Choroid plexus epithelial cell (primary cell): Measurements from ENCODE around the gene ANKRD35.
A peak's percentile ranks its signal among the peaks of the same experiment; 100 is the strongest.

Experiments
- DNase-seq: peaks from one replicate; pipeline ENCODE4 v3.0.0-alpha.2; 2010; ENCODE audit warnings: low read depth
- H3K4me3 ChIP-seq: 2 replicates; pipeline ENCODE4 v1.5.1; 2011; ENCODE audit warnings: low read depth, mild to moderate bottlenecking, control low read depth, low read length, moderate library complexity
- TF ChIP-seq, protein P1 (sequence below): conservative IDR thresholded peaks from 2 replicates; pipeline ENCODE4 v1.5.1; 2011; ENCODE audit warnings: low read depth, mild to moderate bottlenecking, control low read depth, inconsistent platforms, low read length, moderate library complexity

ANKRD35 gene

DNA sequence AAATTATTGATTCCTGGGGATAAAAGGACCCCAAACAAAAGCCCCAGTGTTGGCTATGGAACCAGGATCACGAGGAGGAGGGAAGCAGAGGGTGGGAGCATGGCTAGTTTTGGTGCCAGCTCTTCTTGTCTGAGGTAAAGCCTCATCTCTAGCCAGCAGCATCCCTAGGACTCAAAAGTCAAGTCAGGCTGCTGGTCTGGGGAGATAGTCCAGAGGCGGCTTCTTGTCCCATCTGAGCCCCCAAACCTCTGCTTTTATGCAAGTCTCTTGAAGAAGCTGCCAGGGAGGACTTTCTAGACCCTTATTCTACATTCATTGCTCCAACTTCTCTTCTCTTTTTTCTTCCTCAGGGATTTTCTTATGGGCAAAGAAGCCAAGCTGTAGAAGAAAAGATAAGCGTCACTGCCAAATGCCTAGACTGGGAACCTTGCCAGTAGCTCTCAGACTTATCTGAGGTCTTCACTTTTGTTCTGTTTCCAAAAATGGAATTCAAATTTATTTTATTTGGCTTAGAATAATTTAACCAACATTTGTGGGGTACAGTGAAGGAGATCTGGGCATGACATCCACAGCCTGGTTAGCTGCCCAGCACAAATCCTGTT, 6.9 kb upstream of the ANKRD35 start:
- TF ChIP-seq, protein P1, sequence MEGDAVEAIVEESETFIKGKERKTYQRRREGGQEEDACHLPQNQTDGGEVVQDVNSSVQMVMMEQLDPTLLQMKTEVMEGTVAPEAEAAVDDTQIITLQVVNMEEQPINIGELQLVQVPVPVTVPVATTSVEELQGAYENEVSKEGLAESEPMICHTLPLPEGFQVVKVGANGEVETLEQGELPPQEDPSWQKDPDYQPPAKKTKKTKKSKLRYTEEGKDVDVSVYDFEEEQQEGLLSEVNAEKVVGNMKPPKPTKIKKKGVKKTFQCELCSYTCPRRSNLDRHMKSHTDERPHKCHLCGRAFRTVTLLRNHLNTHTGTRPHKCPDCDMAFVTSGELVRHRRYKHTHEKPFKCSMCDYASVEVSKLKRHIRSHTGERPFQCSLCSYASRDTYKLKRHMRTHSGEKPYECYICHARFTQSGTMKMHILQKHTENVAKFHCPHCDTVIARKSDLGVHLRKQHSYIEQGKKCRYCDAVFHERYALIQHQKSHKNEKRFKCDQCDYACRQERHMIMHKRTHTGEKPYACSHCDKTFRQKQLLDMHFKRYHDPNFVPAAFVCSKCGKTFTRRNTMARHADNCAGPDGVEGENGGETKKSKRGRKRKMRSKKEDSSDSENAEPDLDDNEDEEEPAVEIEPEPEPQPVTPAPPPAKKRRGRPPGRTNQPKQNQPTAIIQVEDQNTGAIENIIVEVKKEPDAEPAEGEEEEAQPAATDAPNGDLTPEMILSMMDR: no peak
- DNase-seq: peak; percentile 69
- no peak overlapping the region for H3K4me3 ChIP-seq

DNA sequence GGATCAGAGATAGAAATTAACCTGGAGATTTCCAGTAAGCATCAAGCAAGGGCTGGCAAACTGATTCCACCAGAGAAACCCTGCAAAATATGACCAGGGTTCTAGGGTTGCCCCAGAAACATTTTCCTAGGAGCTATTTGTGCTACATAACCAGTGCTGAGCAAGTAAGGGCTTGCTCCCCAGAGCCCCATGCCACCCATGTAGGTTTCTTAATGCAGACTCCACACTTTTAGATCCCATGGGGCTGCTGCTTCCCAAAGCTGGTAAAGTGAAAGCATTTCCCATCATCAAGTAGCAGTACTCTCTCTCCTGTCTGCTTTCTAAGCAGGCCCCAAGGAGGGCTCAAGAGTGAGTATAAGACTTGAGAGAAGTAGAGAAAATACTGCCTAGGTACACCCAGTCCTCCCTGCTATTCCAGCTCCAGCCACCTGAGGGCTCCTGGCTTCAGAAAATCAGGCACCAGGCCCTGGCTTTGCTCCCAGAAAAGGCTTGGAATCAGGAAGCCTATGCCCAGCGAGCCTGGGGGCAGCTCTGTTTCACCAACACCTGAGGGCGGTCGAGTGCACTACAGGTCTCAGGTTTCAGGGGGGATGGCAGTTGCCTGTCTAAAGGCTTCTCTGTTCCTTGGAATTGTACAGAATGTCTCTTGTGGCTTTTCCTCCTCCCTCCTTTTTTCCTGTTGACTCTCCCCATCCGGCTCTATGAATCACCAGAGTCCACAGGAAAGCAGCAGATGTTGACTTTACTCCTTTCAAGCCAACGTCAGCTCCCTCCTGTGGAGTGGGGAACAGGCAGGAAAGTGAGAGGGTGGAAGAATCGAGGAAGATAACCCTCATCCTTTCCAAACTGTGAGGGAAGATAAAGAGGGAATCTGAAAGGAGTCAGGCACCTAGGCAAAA, 6.2 kb upstream of the ANKRD35 start:
- peak; percentile 99 for DNase-seq
- TF ChIP-seq, protein P1: peak; percentile 95
- peak overlapping the region; percentile 25 for H3K4me3 ChIP-seq

DNA sequence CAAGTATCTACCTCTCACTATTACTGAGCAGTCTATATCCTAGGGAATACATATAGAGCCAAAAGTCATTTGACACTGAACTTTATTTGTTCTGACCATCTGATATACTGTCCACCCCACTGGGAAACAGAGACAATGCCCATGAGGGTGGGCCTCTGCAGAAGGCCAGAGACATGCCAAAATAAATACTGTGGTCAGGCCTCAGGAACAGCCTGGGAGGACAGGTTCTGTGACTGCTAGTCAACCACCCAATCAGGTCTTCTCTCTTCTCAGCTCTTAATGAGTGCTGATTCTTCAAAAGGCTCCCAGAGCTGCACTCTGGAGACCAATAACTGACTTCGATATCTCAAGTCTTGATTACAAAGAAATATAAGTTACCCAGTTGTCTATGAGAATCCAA, 5.5 kb upstream of the ANKRD35 start:
- TF ChIP-seq, protein P1: no peak
- H3K4me3 ChIP-seq: no peak overlapping the region
- peak; percentile 83 for DNase-seq

DNA sequence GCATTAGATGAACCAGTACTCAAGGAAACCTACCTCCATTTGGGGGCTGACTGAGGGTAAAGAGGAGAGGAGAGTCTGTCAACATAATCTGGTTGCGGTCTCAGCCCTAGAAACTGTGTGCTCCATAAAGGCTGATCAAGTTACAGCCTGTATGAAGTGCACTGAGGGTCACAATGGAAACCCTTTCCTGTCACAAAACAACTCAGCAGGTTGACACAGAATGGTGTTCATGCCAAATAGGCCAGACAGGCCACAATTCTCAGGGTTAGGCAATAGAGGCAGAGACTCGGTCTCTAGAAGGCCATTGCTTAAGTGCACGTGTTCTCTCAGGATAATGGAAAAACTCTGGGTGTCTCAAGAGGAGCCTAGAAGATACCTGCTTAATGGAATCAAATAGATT, 4.1 kb upstream of the ANKRD35 start:
- H3K4me3 ChIP-seq: no peak overlapping the region
- DNase-seq: peak; percentile 45
- TF ChIP-seq, protein P1: no peak

DNA sequence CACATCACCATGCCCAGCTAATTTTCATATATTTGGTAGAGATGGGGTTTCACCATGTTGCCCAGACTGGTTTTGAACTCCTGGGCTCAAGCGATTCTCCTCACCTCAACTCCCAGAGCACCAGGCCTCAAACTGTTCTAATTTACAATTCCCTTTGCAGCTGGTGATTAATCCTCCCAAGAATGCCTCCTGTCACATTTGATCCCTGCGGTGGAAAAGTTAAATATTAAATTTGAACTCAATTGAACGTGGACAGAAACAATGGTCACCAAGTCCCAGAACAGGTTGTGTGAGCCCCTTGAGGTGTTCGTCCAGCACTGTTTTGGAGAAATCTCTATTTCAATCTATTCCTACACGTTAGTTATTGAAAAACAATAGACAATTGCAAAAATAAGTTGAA, 2.0 kb upstream of the ANKRD35 start:
- TF ChIP-seq, protein P1: no peak
- peak; percentile 40 for DNase-seq
- no peak overlapping the region for H3K4me3 ChIP-seq

DNA sequence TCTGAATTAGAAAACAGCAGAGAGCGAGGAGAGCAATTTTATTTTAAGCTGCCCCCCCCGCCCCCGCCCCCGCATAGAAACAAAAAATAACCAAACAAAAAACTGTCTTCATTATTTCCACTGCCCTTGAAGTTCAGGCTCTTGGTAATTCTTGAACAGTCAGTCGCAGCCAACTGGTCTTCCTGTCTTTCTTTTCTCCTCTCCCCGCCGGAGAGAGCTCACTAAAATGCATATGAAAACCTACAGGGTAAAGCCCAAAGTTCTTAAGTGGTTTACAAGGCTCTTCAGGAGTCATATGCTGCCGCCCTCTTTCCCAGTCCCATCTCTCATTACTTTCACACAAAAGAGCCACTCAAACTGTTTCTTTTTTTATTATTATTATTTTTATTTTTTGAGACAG, 1.1 kb upstream of the ANKRD35 start:
- H3K4me3 ChIP-seq: no peak overlapping the region
- TF ChIP-seq, protein P1: no peak
- no peak for DNase-seq
